Stimulated activated CD4-positive, alpha-beta T cell treated with anti-CD3 and anti-CD28 coated beads, Interleukin-2, amount 100 ng/mL, for 48 hours (primary cell): ENCODE data around the gene SPIN3.
"Not testable (repeated sequence)": the region's sequence is repeated elsewhere in the genome, so short reads cannot be mapped to it uniquely, and the experiment has no call there.

Experiments used
- DNase-seq, 2 donors: peaks; one replicate each; pipeline ENCODE4 v3.0.0-alpha.2; 2020

SPIN3 gene

DNA sequence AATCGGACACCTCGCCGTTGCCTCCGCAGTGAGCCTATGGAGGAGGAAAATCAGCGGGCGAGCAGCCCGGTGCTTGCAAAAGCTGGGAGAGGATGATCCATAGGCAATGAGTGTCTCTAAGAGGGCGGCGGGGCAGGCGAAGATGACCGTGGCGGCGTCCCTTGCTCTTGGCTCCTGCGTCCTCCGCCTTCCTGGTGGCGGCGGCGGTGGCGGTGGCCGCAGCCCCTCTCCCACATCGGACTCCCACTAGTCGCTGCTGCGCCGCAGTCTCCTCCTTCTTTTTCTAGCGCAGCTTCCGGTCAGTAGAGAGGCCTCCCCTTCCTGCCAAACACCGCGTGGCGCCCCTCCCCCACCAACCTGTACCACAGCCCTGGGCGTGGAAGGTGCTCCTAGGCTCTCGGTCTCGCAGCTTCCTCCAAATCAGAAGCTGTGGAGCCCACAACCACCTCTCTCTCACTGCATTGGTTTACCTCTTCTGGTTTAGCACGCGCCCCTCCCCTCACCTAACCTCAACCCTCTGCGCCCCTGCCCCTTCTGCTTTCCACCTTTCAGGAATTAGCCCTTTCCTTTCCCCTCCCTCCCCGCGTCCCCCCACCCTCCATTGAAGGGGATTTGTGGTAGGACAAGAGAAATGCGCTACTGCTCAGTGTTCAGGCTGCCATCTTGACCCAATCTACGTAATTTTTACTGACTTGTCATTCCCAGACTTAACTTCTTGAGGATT, at the start of gene SPIN3:
TSS of gene SPIN3 (minus strand) at position 271 of the 724 bp plus-strand sequence. CDS start 594 bp downstream, outside the sequence.
- peak; percentile 56 to 57 for DNase-seq

DNA sequence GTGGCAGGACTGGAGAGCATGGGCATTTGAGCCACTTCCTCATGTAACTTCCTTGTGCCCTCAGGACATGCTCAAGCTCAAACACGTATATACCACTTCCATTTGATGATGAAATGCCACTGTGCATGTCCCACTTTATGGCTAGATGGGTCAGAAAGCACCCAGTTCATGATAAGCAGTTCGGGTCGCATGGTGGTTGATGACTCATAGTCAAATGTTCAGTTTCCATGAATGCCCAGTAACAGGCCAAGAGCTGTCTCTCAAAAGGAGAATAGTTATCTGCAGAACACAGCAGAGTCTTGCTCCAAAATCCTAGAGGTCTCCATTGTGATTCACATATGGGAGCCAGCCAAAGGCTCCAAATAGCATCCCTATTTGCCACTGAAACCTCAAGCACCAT, 48.9 kb upstream of the SPIN3 start:
- DNase-seq: no peak

DNA sequence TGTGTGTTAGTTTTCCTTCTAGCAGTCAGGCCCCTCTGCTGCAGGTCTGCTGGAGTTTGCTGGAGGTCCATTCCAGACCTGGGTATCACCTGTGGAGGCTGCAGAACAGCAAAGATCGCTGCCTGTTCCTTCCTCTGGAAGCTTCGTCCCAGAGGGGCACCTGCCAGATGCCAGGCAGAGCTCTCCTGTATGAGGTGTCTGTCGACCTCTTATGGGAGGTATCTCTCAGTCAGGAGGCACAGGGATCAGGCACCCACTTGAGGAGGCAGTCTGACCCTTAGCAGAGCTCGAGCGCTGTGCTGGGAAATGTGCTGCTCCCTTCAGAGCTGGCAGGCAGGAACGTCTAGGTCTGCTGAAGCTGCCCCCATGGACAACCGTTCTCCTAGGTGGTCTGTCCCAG, 41.9 kb upstream of the SPIN3 start:
- not testable (repeated sequence) for DNase-seq

DNA sequence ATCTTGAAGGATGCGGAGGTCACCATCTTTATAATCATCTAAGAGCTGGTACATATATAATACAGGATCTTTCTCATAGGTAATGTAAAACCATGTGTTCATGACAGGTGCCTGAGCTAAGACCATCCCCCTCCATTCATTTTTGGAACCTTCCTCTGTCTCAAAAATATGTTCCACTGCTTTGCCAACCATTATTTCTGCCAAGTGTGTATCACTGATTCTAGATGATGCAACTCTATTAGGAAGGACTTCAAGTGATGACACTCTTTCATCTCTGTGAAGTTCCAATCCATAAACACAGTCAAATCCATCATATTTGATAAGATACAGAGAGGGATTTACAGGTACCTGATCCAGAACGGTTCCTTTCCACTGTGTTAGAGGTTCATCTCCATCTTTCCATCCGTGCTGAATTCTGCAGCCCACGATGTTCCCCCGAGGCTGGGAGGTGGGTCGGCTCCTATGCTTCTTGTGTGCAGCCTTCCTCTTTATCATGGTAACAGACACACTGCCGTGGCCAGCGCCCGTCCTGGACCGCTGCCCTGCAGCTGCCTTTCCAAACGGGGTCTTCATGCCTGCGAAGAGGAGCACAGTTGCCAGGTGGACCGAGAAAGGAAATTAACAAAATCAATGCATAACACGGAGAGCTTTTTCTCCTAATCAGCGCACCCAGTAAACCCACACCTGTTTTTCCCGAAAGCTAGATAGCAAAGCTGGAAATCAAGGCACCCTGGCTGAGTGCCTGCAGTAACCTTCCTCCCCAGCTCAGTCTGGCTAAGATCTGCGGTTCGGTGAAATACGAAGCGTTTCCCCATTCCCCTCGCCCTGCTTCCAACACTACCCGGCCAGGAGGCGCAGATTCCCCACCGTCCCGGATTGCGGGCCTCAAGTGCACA, 718 bp downstream of the SPIN3 start:
- no peak for DNase-seq

DNA sequence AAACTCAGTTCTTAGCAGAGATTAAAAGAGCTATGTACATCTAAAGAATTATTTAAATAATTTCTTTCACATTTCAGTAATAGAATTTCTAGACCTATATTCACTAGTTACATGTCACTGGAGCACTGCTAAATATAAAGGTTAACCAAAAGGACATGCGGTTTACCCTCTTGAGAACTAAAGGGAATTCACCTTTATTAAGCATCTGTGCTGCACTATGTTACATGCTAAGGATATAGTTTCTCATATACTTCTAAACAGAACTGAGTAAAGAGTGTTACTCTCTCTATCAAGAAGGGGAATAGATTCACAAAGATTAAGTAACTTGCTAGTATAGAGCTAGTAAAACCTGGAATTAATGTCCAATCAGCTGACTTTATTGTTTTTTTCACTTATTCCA, 7.6 kb downstream of the SPIN3 start:
- no peak for DNase-seq

DNA sequence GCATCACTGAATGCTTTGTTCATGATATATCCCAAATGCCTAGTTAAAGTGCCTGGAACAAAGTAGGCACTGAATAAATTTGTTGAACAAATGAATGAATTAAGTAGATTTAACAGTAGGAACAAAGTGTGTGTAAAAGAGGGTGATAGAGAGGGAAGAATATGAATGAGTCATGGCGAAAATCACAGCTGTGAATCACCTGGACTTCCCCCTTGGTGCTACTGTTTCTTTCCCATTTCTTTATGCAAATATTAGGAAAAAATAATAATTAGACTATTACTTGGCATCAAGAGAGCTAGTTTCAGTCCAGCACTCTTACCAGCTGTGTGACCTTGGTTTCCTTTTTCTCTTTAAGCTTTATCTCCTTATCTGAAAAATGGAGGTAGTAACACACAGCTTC, 9.2 kb downstream of the SPIN3 start:
- DNase-seq: no peak

DNA sequence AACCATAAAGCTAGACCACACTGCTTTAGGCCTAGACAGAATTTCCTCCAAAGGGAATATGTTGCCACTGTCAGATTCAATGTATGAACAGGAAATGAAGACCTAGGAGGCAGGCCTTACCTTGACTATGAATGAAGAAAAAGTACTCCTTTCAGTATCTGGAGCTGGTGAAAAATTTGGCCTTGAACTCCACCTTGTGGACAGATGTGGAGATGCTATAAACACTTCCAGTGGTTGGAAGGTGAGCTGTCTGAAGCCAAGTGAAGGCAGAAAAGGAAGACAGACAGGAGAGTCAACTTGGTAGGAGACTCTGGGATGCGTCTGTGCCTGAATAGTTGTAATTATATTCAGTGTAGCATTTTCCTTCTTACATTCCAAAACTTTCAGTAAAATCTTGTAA, 17.2 kb downstream of the SPIN3 start:
- DNase-seq: peak; percentile 17 to 20

DNA sequence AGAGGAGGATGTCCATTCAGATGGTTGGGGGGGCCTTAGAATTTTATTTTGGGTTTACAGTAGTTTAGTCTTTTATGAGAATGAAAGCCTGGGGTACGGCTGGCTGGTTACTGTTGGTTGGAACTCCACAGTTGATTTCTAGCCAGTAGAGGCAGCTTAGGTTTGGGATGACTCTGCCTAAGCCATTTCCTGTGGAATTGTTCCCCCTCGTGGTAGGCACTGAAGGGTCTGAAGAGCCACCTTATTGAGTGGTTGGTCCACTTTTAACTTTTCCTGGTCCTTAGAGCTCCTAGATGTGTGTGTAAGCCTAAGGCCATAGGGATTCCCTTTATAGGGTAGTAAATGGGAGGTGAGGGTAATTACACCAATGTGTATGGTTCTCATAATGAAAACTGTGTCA, 19.7 kb downstream of the SPIN3 start:
- DNase-seq: no peak

DNA sequence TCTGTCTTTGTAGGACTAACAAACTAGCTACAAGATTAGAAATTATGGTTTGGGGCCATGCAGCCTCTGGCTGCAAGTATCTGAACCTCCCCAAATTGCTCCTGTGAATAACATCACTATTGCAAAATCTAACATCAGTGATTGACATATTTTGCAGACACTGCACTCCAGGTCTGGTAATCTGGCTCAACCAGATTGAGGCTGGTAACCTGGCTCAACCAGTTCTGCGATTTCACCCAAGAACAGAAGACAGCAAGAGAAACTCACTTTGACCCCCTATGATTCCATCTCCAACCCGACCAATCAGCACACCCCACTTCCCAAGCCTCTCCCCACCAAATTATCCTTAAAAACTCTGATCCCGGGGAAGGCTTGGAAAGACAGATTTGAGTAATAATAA, 20.9 kb downstream of the SPIN3 start:
- no peak for DNase-seq

DNA sequence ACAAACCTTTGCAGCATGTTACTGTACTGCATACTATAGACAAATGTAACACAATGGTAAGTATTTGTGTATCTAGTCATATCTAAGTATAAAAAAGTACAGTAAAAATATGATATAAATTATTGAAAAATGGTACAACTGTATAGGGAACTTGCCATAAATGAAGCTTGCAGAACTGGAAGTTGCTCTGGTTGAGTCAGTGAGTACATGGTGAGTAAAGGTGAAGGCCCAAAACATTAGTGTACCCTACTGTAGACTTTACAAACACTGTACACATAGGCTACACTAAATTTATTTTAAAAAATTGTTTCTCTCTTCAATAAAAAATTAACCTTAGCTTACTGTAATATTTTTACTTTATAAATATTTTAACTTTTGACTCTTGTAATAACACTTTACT, 25.8 kb downstream of the SPIN3 start:
- no peak for DNase-seq

DNA sequence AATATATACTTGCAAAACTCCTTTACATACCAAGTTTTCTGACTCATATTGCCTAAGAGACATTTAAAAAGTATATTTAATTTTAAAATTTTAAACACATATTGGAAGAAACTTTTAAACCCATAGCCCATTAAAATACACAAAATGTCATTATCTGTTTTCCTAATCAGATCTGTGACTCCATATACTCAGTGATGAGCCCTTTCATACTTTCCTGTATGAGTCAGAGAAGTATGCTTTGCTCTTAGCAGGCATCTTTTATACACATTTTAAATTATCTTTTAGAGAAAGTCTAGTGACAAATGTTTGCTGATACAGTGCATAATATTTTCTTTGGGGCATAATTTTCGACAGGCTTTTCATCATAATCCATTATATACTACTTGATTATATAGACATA, 26.4 kb downstream of the SPIN3 start:
- no peak for DNase-seq

DNA sequence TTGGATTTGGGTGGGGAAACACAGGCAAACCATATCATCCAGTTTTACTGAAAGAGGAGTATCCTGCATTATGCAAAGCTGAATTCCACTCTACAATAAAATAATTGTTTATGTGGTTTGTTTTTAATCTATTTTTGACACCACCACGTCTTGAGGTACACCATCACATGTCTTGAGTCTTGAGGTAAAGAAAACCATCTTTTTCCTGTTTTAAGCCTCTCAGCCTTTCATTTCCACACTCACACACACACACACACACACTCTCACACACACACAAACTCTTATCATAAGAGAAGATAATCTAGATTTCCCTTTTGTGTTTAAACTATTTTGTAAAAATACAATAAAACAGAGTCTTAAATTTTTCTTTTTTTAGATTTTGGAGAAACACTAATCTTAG, 32.0 kb downstream of the SPIN3 start:
- no peak for DNase-seq

DNA sequence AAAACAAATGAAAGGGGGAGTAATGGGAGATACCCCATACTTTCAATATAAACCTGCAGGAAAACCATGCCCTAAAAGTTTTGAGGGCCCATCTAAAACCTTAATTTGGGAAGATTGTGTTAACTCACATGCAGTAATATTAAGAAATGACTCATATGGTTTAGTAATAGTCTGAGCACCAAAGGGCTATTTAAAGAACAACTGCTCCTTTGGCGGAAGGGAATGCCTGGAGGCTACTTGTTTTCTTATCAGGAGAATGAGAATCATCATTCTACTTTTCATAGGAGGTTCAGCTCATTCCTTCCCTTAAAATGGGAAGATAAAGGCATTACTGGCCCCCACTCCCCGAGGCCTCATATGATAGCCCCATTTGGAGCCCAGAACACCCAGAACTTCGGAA, 47.6 kb downstream of the SPIN3 start:
- no peak for DNase-seq

DNA sequence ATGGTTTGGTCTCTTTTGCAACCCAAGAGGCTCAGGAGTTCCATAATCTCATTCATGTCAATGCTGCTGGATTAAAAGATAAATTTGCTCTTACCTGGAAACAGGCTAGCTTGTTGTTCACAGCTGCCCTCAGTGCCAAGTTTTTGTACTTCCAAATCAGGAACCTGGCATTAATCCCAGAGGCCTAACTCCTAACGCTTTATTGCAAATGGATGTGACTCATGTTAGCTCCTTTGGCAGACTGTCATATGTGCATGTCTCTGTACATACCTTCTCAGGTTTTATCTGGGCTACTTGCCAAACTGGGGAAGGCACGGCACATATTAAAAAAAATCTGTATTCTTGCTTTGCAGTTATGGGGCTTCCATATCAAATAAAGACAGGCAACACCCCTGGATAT, 49.1 kb downstream of the SPIN3 start:
- not testable (repeated sequence) for DNase-seq

DNA sequence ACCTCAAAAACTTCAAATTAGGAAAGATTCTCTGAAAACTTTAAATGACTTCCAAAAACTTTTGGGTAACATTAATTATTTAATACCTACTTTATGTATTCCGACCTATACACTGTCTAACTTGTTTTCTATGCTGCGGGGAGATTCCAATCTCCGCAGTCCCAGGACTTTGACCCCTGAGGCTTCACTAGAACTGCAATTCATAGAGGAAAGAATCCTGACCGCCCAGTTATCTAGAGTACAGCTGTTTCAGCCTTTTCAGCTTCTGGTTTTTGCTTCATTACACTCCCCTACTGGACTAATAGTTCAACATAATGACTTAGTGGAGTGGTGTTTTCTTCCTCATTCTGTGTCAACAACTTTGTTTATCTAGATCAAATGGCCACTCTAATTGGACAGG, 50.1 kb downstream of the SPIN3 start:
- not testable (repeated sequence) for DNase-seq

DNA sequence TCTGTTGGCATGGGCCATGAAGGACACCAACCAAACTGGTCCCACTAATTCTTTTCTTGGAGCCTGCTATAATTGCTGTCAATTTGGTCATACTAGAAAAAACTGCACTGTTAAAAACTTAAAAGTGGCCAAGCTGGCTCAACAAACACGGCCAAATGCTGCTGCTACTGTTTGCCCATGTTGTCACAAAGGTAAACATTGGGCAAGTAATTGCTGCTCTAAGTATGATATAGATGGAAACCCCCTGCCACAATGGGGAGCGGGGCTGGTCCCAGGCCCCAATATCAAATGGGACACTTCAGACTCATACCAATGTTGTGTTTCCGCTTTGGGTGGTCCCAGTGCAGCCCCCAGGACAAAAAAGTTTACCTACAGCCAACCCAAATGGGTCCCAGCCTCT, 52.1 kb downstream of the SPIN3 start:
- DNase-seq: no peak
